GM10248 (cell line): ENCODE results near the gene ACSS2.

Experiments used
- CTCF ChIA-PET: fragments of 300-600 bp; sonication (Branson Sonifier 250); formaldehyde crosslinking; extraction: SDS; loops from one replicate; lab custom pipeline; 2021; ENCODE audit warnings: antibody characterized with exemption; lab: Yijun Ruan, JAX
- POLR2A ChIA-PET: fragments of 350-650 bp; sonication (Branson Sonifier 250); formaldehyde crosslinking; extraction: SDS; loops from one replicate; lab custom pipeline; 2020; ENCODE audit warnings: antibody characterized with exemption; lab: Yijun Ruan, JAX
- DNase-seq: peaks from one replicate; pipeline ENCODE4 v3.0.0; 2012; ENCODE audit errors: extremely low spot score
- CTCF ChIP-seq: IDR thresholded peaks from 2 replicates; pipeline ENCODE4 v1.5.1; 2012; ENCODE audit warnings: mild to moderate bottlenecking, low read depth; ENCODE audit errors: extremely low read depth, missing control alignments, control extremely low read depth

ACSS2 gene

GRCh38 chr20:34871966-34872621 is 4.3 kb upstream of the ACSS2 start:
- CTCF ChIA-PET: interaction anchor here (0.8 to 5.2 kb wide), 15 partner anchors 9 to 559 kb away, joined by 3 to 55 read pairs (median 4); partner anchors contain the start of genes GSS, MYH7B and TRPC4AP
- no peak for TF ChIP-seq CTCF
- POLR2A ChIA-PET: no interaction called here
- no peak for DNase-seq

GRCh38 chr20:34872622-34873224 is 3.7 kb upstream of the ACSS2 start, which contains the start of gene GGT7:
Gene GGT7 (minus strand): TSS chr20:34872856. CDS start chr20:34872815, 41 bp downstream.
- ChIA-PET POLR2A (no interaction called here), CTCF (interaction anchor here (0.6 to 5.2 kb wide), 21 partner anchors 10 to 559 kb away, joined by 3 to 55 read pairs (median 4); partner anchors contain the start of genes GSS, MYH7B and TRPC4AP)
- peak; percentile 67 for TF ChIP-seq CTCF
- peak; percentile 92 for DNase-seq

GRCh38 chr20:34873583-34874093 is 2.8 kb upstream of the ACSS2 start:
- ChIA-PET CTCF (interaction anchor here (0.6 to 5.2 kb wide), 37 partner anchors 10 to 560 kb away, joined by 3 to 55 read pairs (median 4); partner anchors contain the start of genes EDEM2, GSS, MYH7B and TRPC4AP), POLR2A (interaction anchor here (1.1 to 1.3 kb wide), 2 partner anchors 82 to 94 kb away, joined by 3 to 4 read pairs; partner anchors contain the start of genes GSS and MYH7B)
- DNase-seq: no peak
- no peak for TF ChIP-seq CTCF

GRCh38 chr20:34874094-34874654 is 2.2 kb upstream of the ACSS2 start:
- CTCF ChIA-PET: interaction anchor here (0.6 to 5.2 kb wide), 36 partner anchors 10 to 561 kb away, joined by 3 to 55 read pairs (median 4); partner anchors contain the start of genes EDEM2, GSS, MYH7B and TRPC4AP
- peak; percentile 62 for DNase-seq
- POLR2A ChIA-PET: interaction anchor here (1.1 to 1.3 kb wide), 2 partner anchors 82 to 93 kb away, joined by 3 to 4 read pairs; partner anchors contain the start of genes GSS and MYH7B
- TF ChIP-seq CTCF: peak; percentile 85

GRCh38 chr20:34875642-34876405 is 588 bp upstream of the ACSS2 start:
- ChIA-PET POLR2A (interaction anchor here (0.7 kb wide), 1 partner anchor 217 kb away, joined by 5 read pairs; the partner anchor contains the start of gene TRPC4AP), CTCF (interaction anchor here (0.9 to 5.2 kb wide), 17 partner anchors 8 to 395 kb away, joined by 3 to 55 read pairs (median 7); partner anchors contain the start of genes GSS, MYH7B and TRPC4AP)
- TF ChIP-seq CTCF: no peak
- no peak for DNase-seq
